HG03520 (cell line): ENCODE measurements around the gene APBA2.
"Not testable (repeated sequence)": the region's sequence is repeated elsewhere in the genome, so short reads cannot be mapped to it uniquely, and the experiment has no call there.

Experiments used
- ATAC-seq: cut with Tn5 transposase; IDR thresholded peaks from one replicate; pipeline ENCODE4 v1.9.1; 2021; ENCODE audit warnings: mild to moderate bottlenecking, moderate library complexity; ENCODE audit not compliant: unreplicated experiment

The APBA2 gene

DNA sequence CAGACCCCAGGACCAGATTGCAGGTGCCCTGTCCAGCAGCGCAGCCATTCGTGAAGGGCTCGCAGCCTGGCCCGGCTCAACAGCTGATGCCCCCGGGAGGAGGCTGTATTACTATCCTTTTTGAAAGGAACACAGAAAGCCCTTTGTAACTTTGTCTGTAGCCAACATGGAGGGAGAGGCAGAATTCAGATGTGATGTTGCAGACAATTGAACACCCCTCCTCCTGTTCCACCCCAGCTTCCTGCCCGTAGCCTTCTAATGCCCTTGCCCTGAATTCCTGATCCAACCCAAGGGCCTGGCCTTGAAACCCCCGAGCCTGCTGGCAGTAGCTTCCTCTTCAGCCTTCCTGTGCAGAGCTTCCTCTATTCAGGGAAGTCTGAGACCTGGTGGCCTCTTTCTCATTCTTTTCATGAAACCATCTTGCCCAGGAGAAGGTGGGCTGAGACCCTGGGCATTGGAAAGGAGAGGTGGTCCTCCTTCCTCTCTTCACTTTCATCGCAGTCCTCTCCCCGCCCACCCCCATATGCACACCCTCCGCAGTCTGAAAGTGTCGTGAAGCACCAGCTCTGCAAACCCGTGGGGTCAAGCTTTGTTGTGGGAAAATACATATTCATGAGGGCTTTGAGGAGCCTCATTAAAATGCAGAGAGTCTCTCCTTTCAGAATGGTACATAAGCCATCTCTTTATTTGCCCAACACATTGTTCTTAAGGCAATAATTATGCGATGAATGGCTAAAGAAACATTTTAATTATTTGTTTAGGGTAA is 109.2 kb downstream of the APBA2 start:
- ATAC-seq, result no peak

GRCh38 chr15:28995705-28996104 is 109.9 kb downstream of the APBA2 start:
- ATAC-seq, result no peak

DNA sequence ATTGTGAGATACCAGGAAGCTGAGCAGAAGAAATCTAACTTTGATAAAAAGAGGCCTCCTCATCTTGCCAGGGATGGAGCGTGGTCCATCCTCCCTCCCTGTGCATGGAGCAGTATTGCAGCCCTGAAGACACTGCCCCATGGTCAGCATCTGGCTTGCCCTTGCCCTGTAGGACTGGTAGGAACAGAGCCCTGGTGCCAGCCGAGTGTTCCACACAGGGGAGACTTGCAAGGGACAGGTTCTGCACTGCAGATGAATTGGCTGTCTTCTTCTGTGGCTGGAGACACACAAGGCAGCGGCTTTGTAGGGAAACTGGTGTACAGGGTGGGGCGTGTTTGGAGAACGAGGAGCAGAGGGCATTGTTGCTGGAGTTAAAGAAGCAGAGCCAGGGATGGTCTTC is 110.5 kb downstream of the APBA2 start:
- ATAC-seq, result no peak

DNA sequence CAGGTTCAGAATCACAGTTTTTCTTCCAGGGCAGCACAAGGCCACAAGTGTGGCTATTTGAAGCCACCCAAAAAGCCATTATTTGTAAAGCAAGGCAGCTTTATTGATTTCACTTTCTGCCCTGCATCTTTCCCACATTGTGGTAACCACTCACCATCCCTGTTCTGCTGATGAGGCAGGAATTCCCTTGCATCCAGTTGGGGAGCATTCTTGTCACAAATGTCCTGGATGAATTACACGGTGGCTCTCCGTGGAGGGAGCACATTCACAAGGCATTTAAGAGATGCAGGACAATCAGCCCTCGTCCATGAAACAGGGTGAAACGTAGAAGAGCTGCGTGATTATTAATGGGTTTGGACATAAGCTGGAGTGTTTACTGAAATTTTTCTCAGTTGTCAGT is 111.2 kb downstream of the APBA2 start:
- no peak for ATAC-seq

- no peak for ATAC-seq
These were observed 112.0 kb downstream of the APBA2 start for GRCh38 chr15:28997791-28998190.

GRCh38 chr15:28998511-28998910 is 112.7 kb downstream of the APBA2 start:
- no peak for ATAC-seq

GRCh38 chr15:29003191-29003839 is 117.5 kb downstream of the APBA2 start:
- ATAC-seq, result no peak

GRCh38 chr15:29003840-29004233 is 118.1 kb downstream of the APBA2 start:
- ATAC-seq, result no peak

GRCh38 chr15:29005931-29006330 is 120.2 kb downstream of the APBA2 start:
- no peak for ATAC-seq

DNA sequence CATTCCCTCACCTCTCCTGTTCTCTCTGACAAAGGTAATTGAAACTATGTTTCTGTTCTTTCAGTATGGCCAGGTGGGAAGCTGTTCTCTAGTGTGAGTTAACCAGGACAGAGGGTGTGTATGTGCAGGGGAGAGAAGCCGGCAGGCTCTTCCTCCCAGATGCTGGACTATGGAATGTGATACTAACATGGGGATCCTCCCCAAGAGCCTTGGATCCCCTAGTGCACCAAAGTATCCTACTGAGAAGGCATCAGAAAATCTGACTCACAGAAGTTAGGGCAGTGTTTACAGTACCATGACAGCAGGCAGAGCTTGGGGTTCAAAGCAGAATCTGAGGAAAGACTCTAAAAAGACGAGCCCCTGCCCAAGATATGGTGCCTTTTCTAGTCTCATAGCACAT is 123.1 kb downstream of the APBA2 start:
- ATAC-seq, result no peak

GRCh38 chr15:29012097-29012496 is 126.3 kb downstream of the APBA2 start:
- no peak for ATAC-seq

DNA sequence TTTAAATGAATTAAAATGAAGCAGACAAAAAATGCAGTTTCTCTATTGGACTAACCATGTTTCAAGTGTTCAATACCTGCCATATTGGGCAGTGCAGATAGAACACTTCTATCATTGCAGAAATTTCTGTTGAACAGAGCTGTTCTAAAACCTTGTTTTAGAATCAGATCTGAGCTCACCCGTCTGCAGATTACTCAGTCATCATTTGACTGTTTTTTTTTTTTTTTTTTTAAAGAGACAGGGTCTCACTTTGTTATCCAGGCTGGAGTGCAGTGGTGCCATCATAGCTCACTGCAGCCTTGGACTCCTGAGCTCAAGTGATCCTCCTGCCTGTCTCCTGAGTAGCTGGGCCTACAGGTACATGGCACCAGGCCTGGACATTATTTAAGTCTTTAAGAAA is 128.7 kb downstream of the APBA2 start:
- no peak for ATAC-seq

- no peak for ATAC-seq
These were observed 130.7 kb downstream of the APBA2 start for GRCh38 chr15:29016518-29016917.

DNA sequence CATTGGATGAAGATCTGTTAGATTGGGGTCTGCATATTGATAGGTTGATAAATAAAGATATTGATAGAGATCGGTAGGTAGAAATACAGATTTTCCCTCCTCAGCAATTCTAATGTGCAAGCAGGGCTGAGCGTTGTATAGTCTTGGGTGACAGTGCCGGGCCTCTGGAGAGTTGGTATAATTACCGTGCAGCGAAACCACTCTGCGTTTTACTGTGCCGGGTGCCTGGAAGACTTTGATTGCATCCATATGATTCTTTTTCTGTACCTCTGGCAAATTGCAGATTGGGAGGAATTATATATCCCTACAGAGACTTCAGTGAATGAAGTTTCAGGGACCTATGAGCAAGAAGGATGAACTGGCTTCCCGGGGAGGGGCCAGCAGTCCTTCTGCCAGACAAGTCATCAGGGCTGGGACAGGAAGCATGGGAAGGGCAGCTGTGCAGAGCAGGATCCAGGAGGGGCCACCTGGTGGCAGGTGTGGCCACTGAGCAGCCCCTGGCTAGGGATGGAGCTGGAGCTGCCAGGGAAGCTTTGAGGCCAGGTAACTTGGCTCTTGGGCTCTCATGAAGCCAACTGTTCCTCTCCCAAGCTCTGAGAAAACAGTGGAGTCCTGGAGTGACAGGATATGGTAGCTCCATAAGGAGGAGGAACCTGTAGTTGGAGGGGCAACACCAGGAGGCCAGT is 132.5 kb downstream of the APBA2 start:
- ATAC-seq, result no peak

GRCh38 chr15:29018995-29019976 is 133.5 kb downstream of the APBA2 start:
- ATAC-seq, result no peak

DNA sequence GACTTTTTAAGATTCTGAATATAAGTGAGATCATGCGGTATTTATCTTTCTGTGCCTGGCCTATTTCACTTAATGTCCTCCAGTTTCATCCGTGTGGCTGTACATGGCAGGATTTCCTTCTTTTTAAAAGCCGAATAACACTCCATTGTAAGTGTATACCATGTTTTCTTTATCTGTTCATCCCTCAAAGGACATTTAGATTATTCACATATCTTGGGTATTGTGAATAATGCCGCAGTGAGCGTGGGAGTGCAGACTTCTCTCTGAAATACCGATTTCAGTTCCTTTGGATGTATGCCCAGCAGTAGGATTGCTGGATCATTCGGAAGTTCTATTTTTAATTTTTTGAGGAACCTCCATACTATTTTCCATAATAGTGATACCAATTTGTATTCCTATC is 136.1 kb downstream of the APBA2 start:
- ATAC-seq, result no peak

GRCh38 chr15:29024662-29025061 is 138.9 kb downstream of the APBA2 start:
- no peak for ATAC-seq

DNA sequence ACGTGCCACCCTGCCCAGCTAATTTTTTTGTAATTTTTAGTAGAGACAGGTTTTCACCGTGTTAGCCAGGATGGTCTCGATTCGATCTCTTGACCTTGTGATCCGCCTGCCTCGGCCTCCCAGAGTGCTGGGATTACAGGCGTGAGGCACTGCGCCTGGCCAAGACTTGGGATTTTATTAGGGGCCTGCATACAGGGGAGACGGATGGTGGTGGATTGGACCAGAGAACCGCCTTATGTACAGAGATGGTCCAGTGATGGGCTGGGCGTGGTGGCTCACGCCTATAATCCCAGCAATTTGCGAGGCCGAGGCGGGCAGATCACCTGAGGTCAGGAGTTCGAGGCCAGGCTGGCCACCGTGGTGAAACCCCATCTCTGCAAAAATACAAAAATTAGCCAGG is 139.6 kb downstream of the APBA2 start:
- not testable (repeated sequence) for ATAC-seq

DNA sequence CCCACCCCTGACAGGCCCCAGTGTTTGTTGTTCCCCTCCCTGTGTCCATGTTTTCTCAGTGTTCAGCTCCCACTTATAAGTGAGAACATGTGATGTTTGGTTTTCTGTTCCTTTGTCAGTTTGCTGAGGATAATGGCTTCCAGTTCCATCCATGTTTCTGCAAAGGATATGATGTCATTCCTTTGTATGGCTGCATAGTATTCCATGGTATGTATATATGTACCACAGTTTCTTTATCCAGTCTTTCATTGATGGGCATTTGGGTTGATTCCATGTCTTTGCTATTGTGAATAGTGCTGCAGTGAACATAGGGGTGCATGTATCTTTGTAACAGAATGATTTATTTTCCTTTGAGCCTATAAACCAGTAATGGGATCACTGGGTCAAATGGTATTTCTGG is 142.4 kb downstream of the APBA2 start:
- ATAC-seq, result not testable (repeated sequence)

DNA sequence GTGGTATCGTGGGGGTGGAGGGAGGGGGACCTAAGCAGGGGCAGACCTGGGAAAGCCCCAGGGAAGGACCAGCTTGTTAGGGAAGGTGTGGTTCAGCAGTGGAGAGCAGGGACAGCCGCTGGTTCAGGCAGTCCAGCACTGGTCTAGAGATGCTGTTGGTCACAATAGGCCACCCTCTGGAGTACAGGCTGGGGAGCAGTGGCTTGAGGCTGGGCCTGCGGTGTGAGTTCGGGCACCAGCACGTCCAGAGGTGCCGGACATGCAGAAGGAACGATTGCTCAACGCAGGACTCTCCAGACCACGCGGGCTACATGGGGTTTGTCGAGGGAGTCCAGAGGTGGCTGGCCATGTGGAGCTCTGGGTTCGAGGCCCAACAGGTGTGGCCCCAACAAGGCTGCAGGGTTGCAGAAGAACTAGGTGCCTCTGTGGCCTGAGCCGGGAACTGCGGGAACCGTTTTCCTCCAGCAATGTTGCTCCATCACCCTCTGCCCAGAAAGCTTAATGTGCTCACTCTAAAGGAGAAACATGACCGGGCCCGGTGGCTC is 143.9 kb downstream of the APBA2 start:
- no peak for ATAC-seq
